ENCODE data around the gene C1S. TPM values are rescaled to one million over a fixed set of nuclear protein-coding genes. Genes with fewer than 3 reads are reported as not detected.

The C1S gene
- total and polyA plus RNA-seq, 2 experiments from 2014 or later = 4.9 to 9.7 TPM

DNA sequence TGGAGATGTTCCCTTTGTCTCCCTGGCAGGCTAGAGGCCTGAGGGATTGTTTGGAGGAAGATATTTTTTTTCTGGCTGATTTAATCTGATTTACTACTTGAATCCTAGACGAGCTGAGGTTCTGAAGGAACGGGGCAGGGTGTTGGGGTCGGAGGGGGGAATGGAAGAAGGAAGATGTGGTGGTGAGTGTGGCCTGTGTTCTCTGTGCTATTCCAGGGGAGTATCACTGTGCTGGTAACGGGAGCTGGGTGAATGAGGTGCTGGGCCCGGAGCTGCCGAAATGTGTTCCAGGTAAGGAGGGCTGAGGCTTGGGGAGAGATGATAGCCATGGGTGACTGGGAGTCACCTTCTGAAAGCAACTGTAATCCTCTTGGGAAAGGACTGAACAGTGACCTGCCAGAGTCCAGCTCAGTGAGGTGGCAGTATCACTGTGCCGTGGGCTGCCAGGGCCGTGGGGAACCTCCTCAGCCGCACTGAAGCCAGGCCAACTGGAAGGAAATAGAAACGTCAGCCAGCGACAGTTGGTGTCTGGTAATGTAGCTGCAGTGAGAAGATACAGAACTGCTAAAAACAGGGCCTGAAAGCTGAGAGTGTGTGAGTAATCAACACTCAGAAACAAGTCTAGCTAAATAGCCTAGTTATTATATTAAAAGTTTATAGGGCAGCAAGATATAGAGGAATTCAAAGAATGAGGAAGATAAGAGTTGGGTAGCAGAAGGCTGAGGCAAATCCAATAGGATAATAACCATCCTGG is 7.9 kb downstream of the C1S start (continued):
- no peak for TF ChIP-seq CTCF (conservative IDR thresholded peaks at IDR 0.05; ENCODE audit: low read depth in 2 of 2)

GRCh38 chr12:7068994-7069346 is 8.5 kb downstream of the C1S start:
- Histone ChIP-seq H3K9me2 (ENCODE audit: insufficient read depth) (peaks cover 6% of the 10 kb centered on the region; the same call in 1 of the 2 replicates), H3K36me3 (ENCODE audit: insufficient read depth) (no peaks in the 10 kb centered on the region), H3K27me3 (ENCODE audit: insufficient read depth) (no peaks in the 10 kb centered on the region), H3F3A (replicated peaks; ENCODE audit: low read depth) (no peaks in the 10 kb centered on the region), H2AFZ (no peak overlapping the region), H3K27ac (ENCODE audit: low read depth) (no peak overlapping the region), H3K4me3 (no peak overlapping the region), H3K4me1 (ENCODE audit: insufficient read depth) (no peaks in the 10 kb centered on the region), H4K20me1 (replicated peaks; ENCODE audit: insufficient read depth) (no peaks in the 10 kb centered on the region), H3K4me2 (no peak overlapping the region), H3K79me2 (replicated peaks; ENCODE audit: insufficient read depth) (no peaks in the 10 kb centered on the region)
- Mint-ChIP-seq H3K4me1 (no peaks in the 10 kb centered on the region), H3K27ac (no peak overlapping the region), H3K9me3 (no peaks in the 10 kb centered on the region), H3K4me3 (no peak overlapping the region), H3K27me3 (ENCODE audit: insufficient read depth, low read depth, poor library complexity) (peaks cover 5% of the 10 kb centered on the region), H3K36me3 (ENCODE audit: low read depth) (no peaks in the 10 kb centered on the region)
- no peak for DNase-seq (ENCODE audit: low spot score)
- no peak for ATAC-seq
- TF ChIP-seq, protein P1, sequence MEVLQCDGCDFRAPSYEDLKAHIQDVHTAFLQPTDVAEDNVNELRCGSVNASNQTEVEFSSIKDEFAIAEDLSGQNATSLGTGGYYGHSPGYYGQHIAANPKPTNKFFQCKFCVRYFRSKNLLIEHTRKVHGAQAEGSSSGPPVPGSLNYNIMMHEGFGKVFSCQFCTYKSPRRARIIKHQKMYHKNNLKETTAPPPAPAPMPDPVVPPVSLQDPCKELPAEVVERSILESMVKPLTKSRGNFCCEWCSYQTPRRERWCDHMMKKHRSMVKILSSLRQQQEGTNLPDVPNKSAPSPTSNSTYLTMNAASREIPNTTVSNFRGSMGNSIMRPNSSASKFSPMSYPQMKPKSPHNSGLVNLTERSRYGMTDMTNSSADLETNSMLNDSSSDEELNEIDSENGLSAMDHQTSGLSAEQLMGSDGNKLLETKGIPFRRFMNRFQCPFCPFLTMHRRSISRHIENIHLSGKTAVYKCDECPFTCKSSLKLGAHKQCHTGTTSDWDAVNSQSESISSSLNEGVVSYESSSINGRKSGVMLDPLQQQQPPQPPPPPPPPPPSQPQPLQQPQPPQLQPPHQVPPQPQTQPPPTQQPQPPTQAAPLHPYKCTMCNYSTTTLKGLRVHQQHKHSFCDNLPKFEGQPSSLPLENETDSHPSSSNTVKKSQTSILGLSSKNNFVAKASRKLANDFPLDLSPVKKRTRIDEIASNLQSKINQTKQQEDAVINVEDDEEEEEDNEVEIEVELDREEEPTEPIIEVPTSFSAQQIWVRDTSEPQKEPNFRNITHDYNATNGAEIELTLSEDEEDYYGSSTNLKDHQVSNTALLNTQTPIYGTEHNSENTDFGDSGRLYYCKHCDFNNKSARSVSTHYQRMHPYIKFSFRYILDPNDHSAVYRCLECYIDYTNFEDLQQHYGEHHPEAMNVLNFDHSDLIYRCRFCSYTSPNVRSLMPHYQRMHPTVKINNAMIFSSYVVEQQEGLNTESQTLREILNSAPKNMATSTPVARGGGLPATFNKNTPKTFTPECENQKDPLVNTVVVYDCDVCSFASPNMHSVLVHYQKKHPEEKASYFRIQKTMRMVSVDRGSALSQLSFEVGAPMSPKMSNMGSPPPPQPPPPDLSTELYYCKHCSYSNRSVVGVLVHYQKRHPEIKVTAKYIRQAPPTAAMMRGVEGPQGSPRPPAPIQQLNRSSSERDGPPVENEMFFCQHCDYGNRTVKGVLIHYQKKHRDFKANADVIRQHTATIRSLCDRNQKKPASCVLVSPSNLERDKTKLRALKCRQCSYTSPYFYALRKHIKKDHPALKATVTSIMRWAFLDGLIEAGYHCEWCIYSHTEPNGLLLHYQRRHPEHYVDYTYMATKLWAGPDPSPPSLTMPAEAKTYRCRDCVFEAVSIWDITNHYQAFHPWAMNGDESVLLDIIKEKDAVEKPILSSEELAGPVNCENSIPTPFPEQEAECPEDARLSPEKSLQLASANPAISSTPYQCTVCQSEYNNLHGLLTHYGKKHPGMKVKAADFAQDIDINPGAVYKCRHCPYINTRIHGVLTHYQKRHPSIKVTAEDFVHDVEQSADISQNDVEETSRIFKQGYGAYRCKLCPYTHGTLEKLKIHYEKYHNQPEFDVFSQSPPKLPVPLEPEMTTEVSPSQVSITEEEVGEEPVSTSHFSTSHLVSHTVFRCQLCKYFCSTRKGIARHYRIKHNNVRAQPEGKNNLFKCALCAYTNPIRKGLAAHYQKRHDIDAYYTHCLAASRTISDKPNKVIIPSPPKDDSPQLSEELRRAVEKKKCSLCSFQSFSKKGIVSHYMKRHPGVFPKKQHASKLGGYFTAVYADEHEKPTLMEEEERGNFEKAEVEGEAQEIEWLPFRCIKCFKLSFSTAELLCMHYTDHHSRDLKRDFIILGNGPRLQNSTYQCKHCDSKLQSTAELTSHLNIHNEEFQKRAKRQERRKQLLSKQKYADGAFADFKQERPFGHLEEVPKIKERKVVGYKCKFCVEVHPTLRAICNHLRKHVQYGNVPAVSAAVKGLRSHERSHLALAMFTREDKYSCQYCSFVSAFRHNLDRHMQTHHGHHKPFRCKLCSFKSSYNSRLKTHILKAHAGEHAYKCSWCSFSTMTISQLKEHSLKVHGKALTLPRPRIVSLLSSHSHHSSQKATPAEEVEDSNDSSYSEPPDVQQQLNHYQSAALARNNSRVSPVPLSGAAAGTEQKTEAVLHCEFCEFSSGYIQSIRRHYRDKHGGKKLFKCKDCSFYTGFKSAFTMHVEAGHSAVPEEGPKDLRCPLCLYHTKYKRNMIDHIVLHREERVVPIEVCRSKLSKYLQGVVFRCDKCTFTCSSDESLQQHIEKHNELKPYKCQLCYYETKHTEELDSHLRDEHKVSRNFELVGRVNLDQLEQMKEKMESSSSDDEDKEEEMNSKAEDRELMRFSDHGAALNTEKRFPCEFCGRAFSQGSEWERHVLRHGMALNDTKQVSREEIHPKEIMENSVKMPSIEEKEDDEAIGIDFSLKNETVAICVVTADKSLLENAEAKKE (CRISPR knock-in tag; IDR thresholded peaks at IDR 0.05) = no peak
- TF ChIP-seq JUNB (IDR thresholded peaks at IDR 0.05; ENCODE audit: unreplicated experiment) (no peak), EZH2phosphoT487 (IDR thresholded peaks at IDR 0.05; ENCODE audit: unreplicated experiment) (no peak), CREB1 (CRISPR knock-in tag; IDR thresholded peaks at IDR 0.05; ENCODE audit: low read depth) (no peak), ZNF114 (CRISPR knock-in tag; IDR thresholded peaks at IDR 0.05) (no peak), POLR2AphosphoS5 (IDR thresholded peaks at IDR 0.05; ENCODE audit: low read depth) (no peak), REST (IDR thresholded peaks at IDR 0.05; ENCODE audit: unreplicated experiment) (no peak), STAT1 (IDR thresholded peaks at IDR 0.05; ENCODE audit: unreplicated experiment) (no peak), NANOG (IDR thresholded peaks at IDR 0.05; ENCODE audit: borderline replicate concordance) (no peak), ZNF331 (CRISPR knock-in tag; IDR thresholded peaks at IDR 0.05; ENCODE audit: low read depth) (no peak)
- TF ChIP-seq, protein P2, sequence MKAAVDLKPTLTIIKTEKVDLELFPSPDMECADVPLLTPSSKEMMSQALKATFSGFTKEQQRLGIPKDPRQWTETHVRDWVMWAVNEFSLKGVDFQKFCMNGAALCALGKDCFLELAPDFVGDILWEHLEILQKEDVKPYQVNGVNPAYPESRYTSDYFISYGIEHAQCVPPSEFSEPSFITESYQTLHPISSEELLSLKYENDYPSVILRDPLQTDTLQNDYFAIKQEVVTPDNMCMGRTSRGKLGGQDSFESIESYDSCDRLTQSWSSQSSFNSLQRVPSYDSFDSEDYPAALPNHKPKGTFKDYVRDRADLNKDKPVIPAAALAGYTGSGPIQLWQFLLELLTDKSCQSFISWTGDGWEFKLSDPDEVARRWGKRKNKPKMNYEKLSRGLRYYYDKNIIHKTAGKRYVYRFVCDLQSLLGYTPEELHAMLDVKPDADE (IDR thresholded peaks at IDR 0.05) = no peak
